HFFc6 (cell line): ENCODE data around the gene PATE3. TPM values are rescaled to one million over a fixed set of nuclear protein-coding genes. Genes with fewer than 3 reads are reported as not detected.

ENCODE experiments used
- DNase-seq: peaks from one replicate; pipeline ENCODE4 v3.0.0-alpha.2; 2018
- H3K27ac Mint-ChIP-seq: 2 replicates; pipeline ENCODE4 v1.8.0; 2020; ENCODE audit warnings: mild to moderate bottlenecking, mixed read lengths
- H3K27me3 Mint-ChIP-seq: 2 replicates; pipeline ENCODE4 v1.8.0; 2021; ENCODE audit warnings: mild to moderate bottlenecking, moderate library complexity, mixed read lengths; ENCODE audit not compliant: insufficient read depth
- H3K36me3 Mint-ChIP-seq: 2 replicates; pipeline ENCODE4 v1.8.0; 2021; ENCODE audit warnings: low read depth, mixed read lengths
- H3K4me1 Mint-ChIP-seq: 2 replicates; pipeline ENCODE4 v1.8.0; 2020; ENCODE audit warnings: low read depth, mixed read lengths
- H3K4me3 Mint-ChIP-seq: 2 replicates; pipeline ENCODE4 v1.8.0; 2020; ENCODE audit warnings: mild to moderate bottlenecking, moderate library complexity, mixed read lengths
- H3K9me3 Mint-ChIP-seq: 2 replicates; pipeline ENCODE4 v1.8.0; 2020; ENCODE audit warnings: mild to moderate bottlenecking, mixed read lengths
- total RNA-seq, 6 experiments: library from RNA; stranded (reverse); fragmentation: NEBNext Ultra II Directional; extraction: Animal tissue kit (Norgen Biotek cat#: 25700); gene quantifications; 2 replicates in 1 of 6; 3 replicates in 5 of 6; pipeline ENCODE4 v1.2.3, GENCODE V29; 2021
- TF ChIP-seq, protein P1 (sequence below): fragments of 200-600 bp; sonication (generic); IDR thresholded peaks from 2 replicates; pipeline ENCODE4 v1.5.0; 2021; ENCODE audit warnings: antibody characterized with exemption, mild to moderate bottlenecking

Gene PATE3
- total RNA-seq, 6 experiments from 2014 or later, result not detected

DNA sequence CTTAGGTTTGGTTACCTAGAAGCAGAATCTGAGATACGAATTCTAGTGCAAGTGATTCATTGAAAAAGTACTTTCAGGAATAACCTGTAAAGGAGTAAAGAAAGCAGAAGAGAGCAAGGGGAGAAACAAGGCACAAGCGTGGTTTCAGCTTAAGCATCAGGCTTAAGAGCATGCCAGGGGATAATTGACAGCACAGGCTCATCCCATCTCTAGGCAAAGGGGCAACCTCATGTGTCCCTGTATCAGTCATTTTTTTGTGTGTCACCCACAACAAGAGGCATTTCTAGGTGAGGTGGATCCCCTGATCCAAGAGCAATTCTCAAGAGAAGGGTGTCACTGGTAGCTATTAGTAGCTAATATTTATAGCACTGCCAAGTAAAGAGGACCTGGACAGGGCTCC, 17.3 kb upstream of the PATE3 start:
- TF ChIP-seq, protein P1, sequence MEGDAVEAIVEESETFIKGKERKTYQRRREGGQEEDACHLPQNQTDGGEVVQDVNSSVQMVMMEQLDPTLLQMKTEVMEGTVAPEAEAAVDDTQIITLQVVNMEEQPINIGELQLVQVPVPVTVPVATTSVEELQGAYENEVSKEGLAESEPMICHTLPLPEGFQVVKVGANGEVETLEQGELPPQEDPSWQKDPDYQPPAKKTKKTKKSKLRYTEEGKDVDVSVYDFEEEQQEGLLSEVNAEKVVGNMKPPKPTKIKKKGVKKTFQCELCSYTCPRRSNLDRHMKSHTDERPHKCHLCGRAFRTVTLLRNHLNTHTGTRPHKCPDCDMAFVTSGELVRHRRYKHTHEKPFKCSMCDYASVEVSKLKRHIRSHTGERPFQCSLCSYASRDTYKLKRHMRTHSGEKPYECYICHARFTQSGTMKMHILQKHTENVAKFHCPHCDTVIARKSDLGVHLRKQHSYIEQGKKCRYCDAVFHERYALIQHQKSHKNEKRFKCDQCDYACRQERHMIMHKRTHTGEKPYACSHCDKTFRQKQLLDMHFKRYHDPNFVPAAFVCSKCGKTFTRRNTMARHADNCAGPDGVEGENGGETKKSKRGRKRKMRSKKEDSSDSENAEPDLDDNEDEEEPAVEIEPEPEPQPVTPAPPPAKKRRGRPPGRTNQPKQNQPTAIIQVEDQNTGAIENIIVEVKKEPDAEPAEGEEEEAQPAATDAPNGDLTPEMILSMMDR, result no peak
- Mint-ChIP-seq H3K36me3 (no peaks in the 10 kb centered on the region), H3K4me3 (no peak overlapping the region), H3K9me3 (no peaks in the 10 kb centered on the region; the same call in 1 of the 2 replicates), H3K4me1 (peaks cover 19% of the 10 kb centered on the region; the same call in 1 of the 2 replicates), H3K27me3 (peaks cover 8% of the 10 kb centered on the region; the same call in 1 of the 2 replicates), H3K27ac (no peak overlapping the region)
- DNase-seq, result no peak

DNA sequence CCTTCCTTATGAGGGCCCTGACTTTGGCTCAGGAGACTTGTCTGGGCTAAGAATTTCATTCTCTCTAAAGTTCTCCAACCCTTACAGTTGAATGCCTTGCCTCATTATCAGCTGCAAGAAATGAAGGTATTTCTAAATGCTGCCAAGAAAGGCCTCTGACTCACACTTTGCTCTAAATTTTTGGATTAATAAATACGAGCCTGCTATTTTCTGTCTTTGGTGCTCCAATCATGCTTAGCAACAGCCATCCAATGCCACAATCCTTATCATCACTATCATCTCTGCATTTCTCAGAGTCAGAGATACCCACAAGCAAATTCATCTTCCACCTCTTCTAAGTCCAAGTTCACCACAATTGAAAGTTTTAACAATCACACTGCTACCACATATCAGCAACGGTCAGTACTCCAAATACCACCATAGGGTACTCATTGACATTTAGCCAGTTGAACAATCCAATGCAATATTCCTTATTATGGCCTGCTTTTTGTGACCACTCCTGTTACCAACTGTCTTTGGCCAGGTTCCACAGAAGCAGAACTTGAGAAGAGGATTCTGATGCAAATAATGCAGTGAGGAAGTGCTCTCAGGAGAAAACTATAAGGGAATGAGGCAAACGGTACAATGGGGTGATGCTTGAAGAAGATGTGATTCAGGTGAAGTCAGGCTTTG, 15.0 kb upstream of the PATE3 start:
- Mint-ChIP-seq H3K36me3 (no peaks in the 10 kb centered on the region), H3K4me1 (peaks cover 28% of the 10 kb centered on the region; the same call in 1 of the 2 replicates), H3K27ac (peak overlapping the region; percentile 17; the same call in 1 of the 2 replicates), H3K4me3 (no peak overlapping the region), H3K27me3 (peaks cover 8% of the 10 kb centered on the region; the same call in 1 of the 2 replicates), H3K9me3 (peaks cover 4% of the 10 kb centered on the region; the same call in 1 of the 2 replicates)
- TF ChIP-seq, protein P1, result no peak
- DNase-seq, result peak; percentile 88

DNA sequence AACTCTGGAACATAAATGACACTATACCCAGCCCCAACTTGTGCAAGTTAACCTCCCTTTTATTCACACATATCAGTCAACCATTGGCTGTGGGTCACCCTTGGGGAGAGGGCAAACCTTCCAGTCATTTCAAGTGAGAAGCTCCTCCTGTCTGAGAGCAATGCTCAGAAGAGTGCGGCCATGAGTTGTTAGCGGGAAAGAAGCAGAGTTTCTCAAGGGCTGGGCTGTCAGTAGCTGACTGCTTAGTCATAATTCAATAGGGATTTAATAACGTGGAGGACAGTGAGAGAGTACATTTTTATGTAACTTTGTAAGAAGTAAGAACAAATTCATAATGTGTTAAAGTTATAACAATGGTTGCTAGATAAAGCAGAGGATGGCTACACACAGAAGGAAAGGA, 14.4 kb upstream of the PATE3 start:
- peaks cover 4% of the 10 kb centered on the region; the same call in 1 of the 2 replicates for H3K9me3 Mint-ChIP-seq

DNA sequence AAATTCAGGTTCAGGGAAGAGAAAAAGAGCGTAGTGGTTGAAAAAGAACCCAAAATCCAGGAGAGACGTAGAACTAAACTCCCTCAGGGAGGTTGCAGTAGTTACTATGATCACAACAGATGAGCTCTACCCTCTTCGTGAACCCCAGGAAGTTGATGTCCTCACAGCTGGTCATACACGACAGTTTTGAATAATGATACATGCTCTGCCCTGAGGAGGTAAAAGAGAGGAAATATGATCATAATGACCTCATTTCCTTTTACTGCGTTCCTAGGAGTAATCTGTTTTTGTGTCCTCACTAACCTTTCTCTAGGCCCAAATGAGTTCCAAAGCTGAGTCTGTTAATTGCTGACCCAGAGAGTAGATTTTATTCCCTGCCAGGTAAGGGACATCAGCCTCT, 10.6 kb upstream of the PATE3 start:
- peaks cover 9% of the 10 kb centered on the region for H3K9me3 Mint-ChIP-seq
- no peak overlapping the region for H3K27ac Mint-ChIP-seq
- peaks cover 1% of the 10 kb centered on the region; the same call in 1 of the 2 replicates for H3K27me3 Mint-ChIP-seq
- H3K36me3 Mint-ChIP-seq, result no peaks in the 10 kb centered on the region
- no peak overlapping the region for H3K4me3 Mint-ChIP-seq
- TF ChIP-seq, protein P1, result no peak
- peaks cover 25% of the 10 kb centered on the region; the same call in 1 of the 2 replicates for H3K4me1 Mint-ChIP-seq
- DNase-seq, result peak; percentile 14

More for the DNA sequence above, 14.4 kb upstream of the PATE3 start:
- peak overlapping the region; percentile 17; the same call in 1 of the 2 replicates for H3K27ac Mint-ChIP-seq
- no peaks in the 10 kb centered on the region for H3K36me3 Mint-ChIP-seq
- no peak overlapping the region for H3K4me3 Mint-ChIP-seq
- TF ChIP-seq, protein P1, result no peak
- peaks cover 8% of the 10 kb centered on the region; the same call in 1 of the 2 replicates for H3K27me3 Mint-ChIP-seq
- peak; percentile 17 for DNase-seq
- peaks cover 28% of the 10 kb centered on the region; the same call in 1 of the 2 replicates for H3K4me1 Mint-ChIP-seq

DNA sequence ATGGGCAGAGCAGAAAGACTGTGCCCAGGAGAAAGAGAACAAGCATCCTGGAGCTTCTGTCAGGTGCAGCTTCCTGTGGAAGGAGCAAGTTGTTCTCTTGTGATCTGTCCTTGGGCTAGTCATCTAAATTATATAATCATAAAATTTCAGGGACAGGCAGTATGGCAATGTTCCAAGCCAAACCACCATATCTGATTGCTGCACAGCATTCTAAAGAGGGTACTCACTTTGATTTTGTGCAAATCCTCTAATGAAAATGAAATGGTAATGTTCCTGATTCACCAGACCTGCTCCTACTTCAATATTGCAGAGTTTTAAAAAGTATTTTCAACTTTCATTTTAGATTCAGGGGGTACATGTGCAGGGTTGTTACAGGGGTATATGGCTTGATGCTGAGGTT, 9.2 kb upstream of the PATE3 start, which contains the start of gene PATE2:
TSS of gene PATE2 (minus strand) at position 101 of the 400 bp plus-strand sequence. CDS start at position 46, 55 bp downstream.
- peaks cover 11% of the 10 kb centered on the region; the same call in 1 of the 2 replicates for H3K4me1 Mint-ChIP-seq
- no peak within 1 kb of the TSS for H3K27ac Mint-ChIP-seq
- H3K27me3 Mint-ChIP-seq, result peaks cover 1% of the 10 kb centered on the region; the same call in 1 of the 2 replicates
- H3K36me3 Mint-ChIP-seq, result no peaks in the 10 kb centered on the region
- H3K4me3 Mint-ChIP-seq, result no peak within 1 kb of the TSS
- peaks cover 9% of the 10 kb centered on the region for H3K9me3 Mint-ChIP-seq
- no peak for DNase-seq
- TF ChIP-seq, protein P1, result no peak
